ENCODE measurements around the gene TBC1D2B.

TBC1D2B gene

GRCh38 chr15:78054966-78055365 is 22.5 kb downstream of the TBC1D2B start:
- DNase-seq (ENCODE audit: low spot score) = no peak

GRCh38 chr15:78054518-78054917 is 23.0 kb downstream of the TBC1D2B start:
- DNase-seq (ENCODE audit: low spot score) = no peak

DNA sequence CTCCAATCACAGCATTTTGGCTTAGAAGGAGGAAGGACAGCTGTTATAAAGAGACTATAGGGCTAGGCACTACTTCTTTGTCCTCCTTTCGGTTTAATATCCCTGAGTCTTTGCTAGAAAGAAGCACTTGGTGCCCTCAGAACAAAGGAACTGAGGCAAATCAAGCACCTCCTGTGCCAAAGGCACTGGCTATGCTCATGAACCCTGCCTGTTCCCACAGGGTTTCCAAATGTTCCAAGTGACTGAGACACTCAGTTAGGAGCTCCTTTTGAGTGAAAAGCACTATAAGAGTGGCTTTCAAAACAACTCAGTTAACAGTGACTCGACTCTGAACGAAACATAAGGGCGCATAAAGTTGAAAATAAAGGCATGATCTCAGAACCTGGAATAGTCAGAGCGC is 25.0 kb downstream of the TBC1D2B start:
- no peak for DNase-seq (ENCODE audit: low spot score)

GRCh38 chr15:78052001-78052401 is 25.5 kb downstream of the TBC1D2B start:
- no peak for DNase-seq (ENCODE audit: low spot score)

GRCh38 chr15:78051596-78051995 is 25.9 kb downstream of the TBC1D2B start:
- no peak for DNase-seq (ENCODE audit: low spot score)

GRCh38 chr15:78050826-78051225 is 26.7 kb downstream of the TBC1D2B start:
- no peak for DNase-seq (ENCODE audit: low spot score)

- DNase-seq (ENCODE audit: low spot score) = no peak
Measured at GRCh38 chr15:78050441-78050809, 27.1 kb downstream of the TBC1D2B start.

DNA sequence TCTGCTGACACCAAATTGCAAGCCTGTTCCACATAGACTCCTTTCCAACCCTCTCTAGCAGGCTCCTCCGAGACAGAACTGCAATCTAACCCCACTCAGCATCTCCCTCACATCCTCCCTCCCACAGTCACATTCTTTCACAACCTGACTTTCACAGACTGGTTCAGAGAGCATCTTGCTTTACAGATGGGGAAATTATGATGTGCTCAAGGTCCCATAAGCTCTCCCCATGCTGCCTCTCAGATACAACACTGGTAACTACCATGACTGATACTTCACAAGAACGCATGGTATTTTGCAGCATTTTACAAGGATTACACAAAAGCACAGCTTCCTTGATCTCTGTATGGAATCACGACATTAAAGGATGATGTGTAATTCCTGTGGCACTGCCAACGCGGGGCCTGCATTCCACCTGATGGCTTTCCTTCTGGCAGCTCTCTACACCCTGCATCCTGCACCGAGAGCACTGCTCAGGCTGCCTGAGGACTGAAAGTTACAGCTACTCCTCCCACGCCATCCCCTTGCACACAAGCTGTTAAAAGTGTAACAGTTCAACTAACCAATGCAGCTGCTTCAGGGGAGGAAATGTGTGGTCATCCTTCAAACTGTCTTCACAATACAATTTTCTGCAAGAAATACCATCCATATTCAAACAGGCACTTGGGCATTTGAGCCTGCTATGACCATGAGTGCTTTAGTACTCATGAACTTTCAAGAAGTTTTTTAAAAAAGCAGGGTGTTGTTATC is 27.6 kb downstream of the TBC1D2B start:
- DNase-seq (ENCODE audit: low spot score) = no peak

DNA sequence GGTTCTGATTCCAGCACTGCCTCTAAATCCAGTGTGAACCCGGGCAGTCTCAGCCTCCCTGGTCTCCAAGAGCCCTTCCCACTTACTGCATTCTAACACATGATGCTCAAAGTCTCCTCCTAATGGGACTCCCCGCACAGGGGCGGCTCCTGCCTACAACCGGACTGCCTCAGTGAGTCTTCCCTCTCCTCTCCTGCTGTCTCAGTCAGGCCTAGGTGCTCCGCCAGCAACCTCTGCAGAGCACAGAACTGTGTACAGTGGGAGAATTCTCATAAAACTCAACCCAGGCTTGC is 28.9 kb downstream of the TBC1D2B start:
- DNase-seq (ENCODE audit: low spot score) = no peak

- no peak for DNase-seq (ENCODE audit: low spot score)
Measured at GRCh38 chr15:78047761-78048627, 29.5 kb downstream of the TBC1D2B start.

- no peak for DNase-seq (ENCODE audit: low spot score)
Measured at GRCh38 chr15:78046796-78047341, 30.6 kb downstream of the TBC1D2B start.

DNA sequence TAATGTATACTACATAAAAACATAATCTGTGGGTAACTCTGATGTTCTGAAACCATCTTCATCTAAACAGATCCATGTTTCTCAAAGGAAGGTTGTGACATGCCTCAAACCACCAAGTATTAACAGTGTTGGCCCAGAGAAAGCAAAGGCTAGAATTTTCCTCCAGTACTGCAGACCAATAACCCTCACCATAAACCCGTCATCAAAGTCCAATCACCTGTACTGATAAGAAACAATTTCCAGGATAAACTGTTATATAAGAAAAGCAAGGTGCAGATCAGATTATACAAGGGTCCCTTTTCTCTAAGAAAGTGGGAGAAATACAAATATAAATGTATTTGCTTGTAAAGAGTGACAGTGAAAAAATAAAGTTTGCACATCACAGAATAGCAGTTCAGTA is 32.3 kb downstream of the TBC1D2B start:
- DNase-seq (ENCODE audit: low spot score) = no peak

DNA sequence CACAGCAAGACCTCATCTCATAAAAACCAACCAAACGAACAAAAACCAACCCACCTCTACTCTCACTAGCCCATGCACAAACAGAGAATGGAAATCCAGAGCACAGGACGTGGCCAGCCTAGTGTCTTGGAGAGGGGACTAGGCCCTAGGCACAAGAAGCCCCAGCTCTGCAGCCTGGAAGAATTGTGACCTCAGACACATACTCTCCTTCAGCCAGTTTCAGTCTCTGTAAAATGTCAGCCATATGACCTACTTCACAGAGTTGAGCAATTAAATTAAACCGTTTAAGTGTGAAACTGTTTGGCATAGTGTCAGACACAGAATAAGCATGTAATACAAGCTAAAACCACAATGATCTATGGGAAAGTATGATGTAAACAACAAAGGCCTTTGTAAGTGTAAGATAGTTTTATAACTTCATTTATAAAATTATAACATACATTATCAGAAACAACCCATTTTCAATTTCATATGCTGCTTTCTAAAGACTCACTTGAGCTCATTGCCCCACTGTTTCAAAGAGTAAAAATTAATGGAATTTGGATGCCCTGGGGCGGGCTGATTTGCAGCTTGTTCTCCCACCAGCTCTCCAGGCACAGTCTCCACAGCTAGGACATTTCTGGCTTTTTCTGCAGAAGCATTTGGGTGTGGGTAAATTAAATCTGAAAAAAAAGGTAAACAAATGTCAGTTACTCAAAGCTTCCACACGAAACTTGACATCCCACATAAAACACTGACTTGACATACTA is 32.9 kb downstream of the TBC1D2B start:
- DNase-seq (ENCODE audit: low spot score) = no peak

DNA sequence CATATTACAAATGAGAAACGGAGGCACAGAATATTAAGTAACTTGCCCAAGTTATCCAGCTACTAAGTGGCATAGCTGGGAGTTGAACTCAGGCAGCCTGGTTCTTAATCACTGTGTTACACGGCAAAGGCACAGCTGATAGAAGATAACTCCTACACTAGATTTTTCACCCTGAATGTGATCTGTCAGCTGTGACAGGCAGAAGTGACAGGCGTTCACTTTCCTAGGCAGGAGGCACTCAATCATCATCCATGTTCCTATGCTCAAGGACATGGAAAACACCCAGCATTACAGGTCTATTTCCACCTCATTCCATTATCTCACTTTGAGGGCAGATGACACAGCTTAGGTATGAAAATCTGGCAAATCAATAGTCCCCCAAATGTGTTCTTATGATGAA is 35.6 kb downstream of the TBC1D2B start:
- no peak for DNase-seq (ENCODE audit: low spot score)

DNA sequence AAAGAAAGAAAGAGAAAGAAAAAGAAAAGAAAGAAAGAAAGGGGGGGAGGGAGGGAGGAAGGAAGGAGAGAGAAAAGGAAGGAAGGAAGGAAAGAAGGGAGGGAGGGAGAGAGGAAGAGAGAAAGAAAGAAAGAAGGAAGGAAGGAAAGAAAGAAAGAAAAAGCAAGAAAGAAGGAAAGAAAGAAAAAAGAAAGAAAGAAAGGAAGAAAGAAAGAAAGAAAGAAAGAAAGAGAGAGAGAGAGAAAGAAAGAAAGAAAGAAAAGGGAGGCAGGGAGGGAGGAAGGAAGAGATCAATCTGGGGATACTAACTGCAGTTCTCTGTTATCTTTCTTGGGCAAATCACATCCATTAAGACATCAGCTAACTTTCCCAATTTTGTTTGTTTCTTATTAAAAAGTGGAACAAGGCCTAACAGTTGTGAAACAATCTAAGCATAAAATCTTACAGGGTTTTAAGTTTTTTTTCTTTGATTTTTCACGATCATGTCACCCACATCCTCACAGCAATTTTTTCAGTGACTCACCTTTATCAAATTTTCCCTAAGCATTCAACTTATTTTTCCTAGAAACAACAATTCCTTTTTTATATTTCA is 36.8 kb downstream of the TBC1D2B start:
- DNase-seq (ENCODE audit: low spot score) = no peak

DNA sequence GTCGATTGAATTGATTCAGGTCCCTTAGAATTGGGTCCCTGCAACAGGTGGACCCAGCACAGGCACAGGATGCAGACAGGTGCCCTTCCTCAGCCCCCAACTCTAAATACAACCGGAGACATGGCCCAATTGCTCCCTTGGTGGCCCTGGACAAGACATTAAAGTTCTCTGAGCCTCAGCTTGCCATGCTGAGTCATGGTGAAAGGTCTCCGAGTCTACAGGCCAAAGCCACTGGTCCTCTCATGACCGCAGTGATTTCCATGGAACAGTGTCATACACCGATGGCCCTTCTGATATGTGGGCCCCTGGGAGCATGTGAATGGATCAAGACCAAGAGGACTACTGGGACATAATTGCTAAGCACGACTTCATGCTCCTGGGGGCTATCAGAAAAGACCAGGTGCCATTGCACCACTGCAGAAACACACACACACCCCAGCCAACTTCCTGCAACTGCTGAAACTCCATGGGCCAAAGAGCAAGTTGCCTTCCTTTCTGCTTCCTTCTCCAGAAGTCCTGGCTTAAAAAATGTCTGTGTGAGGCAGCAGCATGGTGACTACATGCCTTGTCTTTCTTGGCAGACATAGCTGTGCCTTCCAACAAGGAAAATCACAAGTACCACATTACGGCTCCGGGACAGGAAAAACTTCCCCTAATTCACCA is 38.8 kb downstream of the TBC1D2B start:
- DNase-seq (ENCODE audit: low spot score) = no peak

DNA sequence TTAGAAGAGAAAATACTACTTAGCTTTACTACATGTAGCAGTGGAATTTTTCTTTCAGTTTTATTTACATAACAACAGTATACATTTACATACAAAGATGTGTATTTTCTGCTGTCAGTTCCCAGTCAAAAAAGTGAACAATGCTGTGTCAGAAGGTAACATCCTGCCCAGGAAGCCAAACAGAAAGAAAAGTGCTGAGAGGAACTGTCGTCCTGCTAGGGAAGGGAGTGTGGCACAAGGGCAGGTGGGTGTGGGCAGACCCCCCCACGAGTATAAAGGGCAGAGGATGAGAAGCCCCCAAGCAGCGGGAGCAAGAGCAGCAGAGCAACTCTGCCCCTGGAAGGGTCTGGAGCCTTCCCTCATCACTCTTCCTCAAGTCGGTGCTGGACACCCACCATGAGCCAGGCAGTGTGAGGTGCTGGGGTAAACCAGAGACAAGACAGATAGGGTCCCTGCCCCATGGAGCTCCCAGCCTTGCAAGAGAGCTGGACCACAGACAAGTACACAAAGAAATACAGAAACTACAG is 39.7 kb downstream of the TBC1D2B start:
- DNase-seq (ENCODE audit: low spot score) = no peak

DNA sequence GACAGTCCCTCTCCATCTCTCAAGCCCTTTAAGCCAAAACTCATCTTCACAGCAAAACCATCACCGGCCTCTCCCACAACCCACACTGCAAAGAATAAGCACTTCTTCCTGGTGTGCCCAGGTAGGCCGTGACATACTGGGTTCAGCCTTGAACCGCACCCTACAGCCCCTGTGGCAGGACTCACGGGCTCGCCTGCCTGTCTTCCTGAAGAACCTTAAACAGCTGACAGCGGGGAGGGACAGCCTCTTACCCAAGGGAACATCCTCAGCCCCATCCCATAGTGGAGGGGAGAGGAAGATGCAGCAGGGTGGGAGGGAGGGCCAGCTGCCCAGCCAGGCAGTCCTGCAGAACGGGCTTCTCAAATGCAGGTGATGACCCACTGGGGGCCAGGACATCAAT is 40.2 kb downstream of the TBC1D2B start:
- DNase-seq (ENCODE audit: low spot score) = no peak

DNA sequence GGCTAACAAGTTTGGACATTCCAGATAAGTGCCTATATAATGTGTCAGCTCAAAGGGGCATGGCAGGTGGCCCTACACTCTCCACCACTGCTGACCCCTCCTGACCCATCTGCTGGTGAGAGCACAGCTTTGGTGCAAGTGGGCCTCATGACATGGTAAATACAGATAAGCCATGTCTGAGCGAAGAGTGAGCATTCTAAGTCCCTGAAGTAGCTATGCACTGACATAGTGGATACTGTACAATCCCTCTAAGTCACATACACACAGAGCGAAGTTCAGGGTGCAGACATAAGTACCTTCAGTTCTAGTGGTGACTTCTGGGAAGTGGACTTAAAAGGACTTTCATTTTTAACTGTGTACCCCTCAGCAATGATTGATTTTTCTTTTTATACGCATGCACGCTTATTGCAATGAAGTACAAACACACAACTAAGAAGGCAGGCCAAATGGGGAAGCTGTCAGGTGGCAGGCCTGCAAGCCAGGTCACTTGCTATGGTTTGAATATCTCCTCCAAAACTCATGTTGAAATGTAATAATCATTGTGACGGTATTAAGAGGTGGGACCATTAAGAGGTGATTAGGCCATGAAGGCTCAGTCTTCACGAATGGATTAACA is 41.5 kb downstream of the TBC1D2B start:
- DNase-seq (ENCODE audit: low spot score) = no peak

- no peak for DNase-seq (ENCODE audit: low spot score)
Measured at GRCh38 chr15:78035321-78035751, 42.2 kb downstream of the TBC1D2B start.
